GM23338 (cell line): ENCODE results near the gene CNTN1. TPM values are rescaled to one million over a fixed set of nuclear protein-coding genes. Genes with fewer than 3 reads are reported as not detected.

ENCODE experiments used
- ATAC-seq: fragments of 200-7000 bp; cut with Tn5 transposase; 3 replicates; pipeline ENCODE4 v1.9.1; 2020
- DNase-seq: peaks from one replicate; pipeline ENCODE4 v3.0.0-alpha.2; 2015; ENCODE audit warnings: low spot score
- H2AFZ ChIP-seq: fragments of 200-600 bp; sonication (generic); 2 replicates; pipeline ENCODE4 v1.8.0; 2016; ENCODE audit warnings: antibody characterized with exemption, mild to moderate bottlenecking, moderate library complexity
- H3F3A ChIP-seq: fragments of 200-600 bp; sonication (generic); replicated peaks from 2 replicates; pipeline ENCODE4 v1.8.0; 2017; ENCODE audit warnings: antibody characterized with exemption, mixed run types, low read depth
- H3K27ac ChIP-seq: fragments of 200-600 bp; sonication (generic); 2 replicates; pipeline ENCODE4 v1.6.1; 2016; ENCODE audit warnings: low read depth
- H3K27me3 ChIP-seq: fragments of 200-600 bp; sonication (generic); 2 replicates; pipeline ENCODE4 v1.8.0; 2016; ENCODE audit warnings: mild to moderate bottlenecking, mixed run types, moderate library complexity; ENCODE audit not compliant: insufficient read depth
- H3K36me3 ChIP-seq: fragments of 200-600 bp; sonication (generic); 2 replicates; pipeline ENCODE4 v1.8.0; 2016; ENCODE audit warnings: mild to moderate bottlenecking; ENCODE audit not compliant: insufficient read depth
- H3K4me1 ChIP-seq: fragments of 200-600 bp; sonication (generic); 2 replicates; pipeline ENCODE4 v1.8.0; 2016; ENCODE audit warnings: mild to moderate bottlenecking, moderate library complexity; ENCODE audit not compliant: insufficient read depth
- H3K4me2 ChIP-seq: fragments of 200-600 bp; sonication (generic); 2 replicates; pipeline ENCODE4 v1.7.1; 2017; ENCODE audit warnings: mixed run types
- H3K4me3 ChIP-seq: fragments of 200-600 bp; sonication (generic); 2 replicates; pipeline ENCODE4 v1.6.1; 2016; ENCODE audit warnings: mixed run types
- H3K79me2 ChIP-seq: fragments of 200-600 bp; sonication (generic); replicated peaks from 2 replicates; pipeline ENCODE4 v1.8.0; 2017; ENCODE audit warnings: mild to moderate bottlenecking; ENCODE audit not compliant: insufficient read depth
- H3K9me2 ChIP-seq: fragments of 200-600 bp; sonication (generic); 2 replicates; pipeline ENCODE4 v1.8.0; 2017; ENCODE audit not compliant: insufficient read depth
- H4K20me1 ChIP-seq: fragments of 200-600 bp; sonication (generic); replicated peaks from 2 replicates; pipeline ENCODE4 v1.8.0; 2017; ENCODE audit warnings: mild to moderate bottlenecking; ENCODE audit not compliant: insufficient read depth
- H3K27ac Mint-ChIP-seq: 2 replicates; pipeline ENCODE4 v1.8.0; 2020; ENCODE audit warnings: inconsistent platforms, mild to moderate bottlenecking, moderate library complexity, mixed read lengths
- H3K27me3 Mint-ChIP-seq: 3 replicates; pipeline ENCODE4 v1.8.0; 2022; ENCODE audit warnings: low read depth, mild to moderate bottlenecking, moderate library complexity, mixed read lengths, inconsistent platforms; ENCODE audit not compliant: insufficient read depth, poor library complexity
- H3K36me3 Mint-ChIP-seq: 3 replicates; pipeline ENCODE4 v1.8.0; 2021; ENCODE audit warnings: low read depth, mild to moderate bottlenecking, inconsistent platforms, moderate library complexity, mixed read lengths
- H3K4me1 Mint-ChIP-seq: 3 replicates; pipeline ENCODE4 v1.8.0; 2020; ENCODE audit warnings: mild to moderate bottlenecking, inconsistent platforms, mixed read lengths
- H3K4me3 Mint-ChIP-seq: 3 replicates; pipeline ENCODE4 v1.8.0; 2021; ENCODE audit warnings: moderate library complexity, mild to moderate bottlenecking, inconsistent platforms, mixed read lengths
- H3K9me3 Mint-ChIP-seq: 3 replicates; pipeline ENCODE4 v1.8.0; 2020; ENCODE audit warnings: moderate library complexity, mild to moderate bottlenecking, inconsistent platforms, mixed read lengths
- ETS1 ChIP-seq: IDR thresholded peaks from 2 replicates; pipeline ENCODE4 v1.6.1; 2016; ENCODE audit warnings: antibody characterized with exemption
- EZH2 ChIP-seq: fragments of 200-600 bp; sonication (generic); IDR thresholded peaks from one replicate; pipeline ENCODE4 v1.8.0; 2017; ENCODE audit warnings: antibody characterized with exemption, mild to moderate bottlenecking, low read depth; ENCODE audit not compliant: unreplicated experiment
- NANOG ChIP-seq: IDR thresholded peaks from 2 replicates; pipeline ENCODE4 v1.6.1; 2016; ENCODE audit warnings: antibody characterized with exemption, borderline replicate concordance
- STAT1 ChIP-seq: IDR thresholded peaks from one replicate; pipeline ENCODE4 v1.6.1; 2016; ENCODE audit warnings: antibody characterized with exemption; ENCODE audit not compliant: unreplicated experiment
- ZNF114 ChIP-seq: fragments of 250-450 bp; sonication (Bioruptor Pico); IDR thresholded peaks from 2 replicates; pipeline ENCODE4 v1.5.0; 2020; ENCODE audit warnings: mild to moderate bottlenecking, moderate library complexity
- ZNF331 ChIP-seq: fragments of 250-450 bp; sonication (Bioruptor Pico); IDR thresholded peaks from 2 replicates; pipeline ENCODE4 v1.5.0; 2020; ENCODE audit warnings: low read depth, mild to moderate bottlenecking, moderate library complexity
- ZNF462 ChIP-seq: fragments of 250-450 bp; sonication (Bioruptor Pico); IDR thresholded peaks from 2 replicates; pipeline ENCODE4 v1.5.0; 2020; ENCODE audit warnings: mild to moderate bottlenecking, moderate library complexity
- polyA plus RNA-seq: library from polyadenylated mRNA; unstranded; fragments of >200 nt; fragmentation: Nextera tagmentation; extraction: Ambion mirVana; gene quantifications from 2 replicates; pipeline ENCODE4 v1.2.1, GENCODE V29; 2016
- total RNA-seq: library from RNA; depleted of rRNA; stranded (reverse); fragments of >200 nt; shearing (Covaris generic); gene quantifications from 2 replicates; pipeline ENCODE4 v1.2.3, GENCODE V29; 2014

The CNTN1 gene
- total and polyA plus RNA-seq, 2 experiments from 2014 or later: 5.0 to 27.0 TPM

GRCh38 chr12:40784102-40784501 lies 91.9 kb downstream of the CNTN1 start:
- H3K36me3 ChIP-seq: no peaks in the 10 kb centered on the region
- no peaks in the 10 kb centered on the region; the same call in 1 of the 2 replicates for H3K9me2 ChIP-seq
- no peak overlapping the region for H3K4me3 ChIP-seq
- no peak for DNase-seq
- peaks cover 19% of the 10 kb centered on the region; the same call in 2 of the 3 replicates for H3K4me1 Mint-ChIP-seq
- peaks cover 2% of the 10 kb centered on the region; the same call in 2 of the 3 replicates for H3K9me3 Mint-ChIP-seq
- H3K27ac ChIP-seq: no peak overlapping the region
- H2AFZ ChIP-seq: no peak overlapping the region
- no peak overlapping the region for H3K4me2 ChIP-seq
- no peaks in the 10 kb centered on the region for H4K20me1 ChIP-seq
- no peaks in the 10 kb centered on the region for H3K27me3 Mint-ChIP-seq
- H3F3A ChIP-seq: no peaks in the 10 kb centered on the region
- ATAC-seq: no peak
- peaks cover 8% of the 10 kb centered on the region; the same call in 1 of the 3 replicates for H3K36me3 Mint-ChIP-seq
- peaks cover 9% of the 10 kb centered on the region for H3K4me1 ChIP-seq
- H3K27ac Mint-ChIP-seq: no peak overlapping the region
- no peak overlapping the region for H3K4me3 Mint-ChIP-seq
- no peaks in the 10 kb centered on the region for H3K27me3 ChIP-seq
- TF ChIP-seq EZH2 (no peak), NANOG (no peak), ZNF114 (CRISPR knock-in tag) (no peak), ETS1 (no peak)
- no peaks in the 10 kb centered on the region for H3K79me2 ChIP-seq

- DNase-seq (peak; percentile 56), ATAC-seq (peak; percentile 74)
- no peak overlapping the region for H3K4me3 ChIP-seq
- H2AFZ ChIP-seq: no peak overlapping the region
- H3K27me3 ChIP-seq: no peaks in the 10 kb centered on the region
- no peaks in the 10 kb centered on the region for H3K79me2 ChIP-seq
- peaks cover 2% of the 10 kb centered on the region for H3K27me3 Mint-ChIP-seq
- H3K36me3 ChIP-seq: no peaks in the 10 kb centered on the region
- peaks cover 2% of the 10 kb centered on the region; the same call in 2 of the 3 replicates for H3K9me3 Mint-ChIP-seq
- H3K4me1 ChIP-seq: peaks cover 26% of the 10 kb centered on the region
- peaks cover 35% of the 10 kb centered on the region for H3K4me1 Mint-ChIP-seq
- H3F3A ChIP-seq: no peaks in the 10 kb centered on the region
- H3K36me3 Mint-ChIP-seq: peaks cover 8% of the 10 kb centered on the region; the same call in 1 of the 3 replicates
- H4K20me1 ChIP-seq: no peaks in the 10 kb centered on the region
- no peak overlapping the region for H3K27ac ChIP-seq
- peak overlapping the region; percentile 1; the same call in 1 of the 2 replicates for H3K4me2 ChIP-seq
- no peak overlapping the region for H3K4me3 Mint-ChIP-seq
- no peaks in the 10 kb centered on the region; the same call in 1 of the 2 replicates for H3K9me2 ChIP-seq
- TF ChIP-seq ZNF331 (CRISPR knock-in tag): no peak
- H3K27ac Mint-ChIP-seq: no peak overlapping the region
Measured at GRCh38 chr12:40788276-40788675, 96.0 kb downstream of the CNTN1 start.

GRCh38 chr12:40792792-40793386 lies 100.7 kb downstream of the CNTN1 start:
- H3K27ac Mint-ChIP-seq: 0 out of 2 replicates have a peak overlapping the region, but pooled peaks have one; percentile 15
- peak; percentile 27 for DNase-seq
- peak overlapping the region; percentile 39 for H3K4me3 Mint-ChIP-seq
- no peaks in the 10 kb centered on the region for H3K79me2 ChIP-seq
- H3K36me3 ChIP-seq: no peaks in the 10 kb centered on the region
- H4K20me1 ChIP-seq: no peaks in the 10 kb centered on the region
- H3K4me2 ChIP-seq: peak overlapping the region; percentile 63
- no peaks in the 10 kb centered on the region for H3K9me2 ChIP-seq
- no peaks in the 10 kb centered on the region for H3K36me3 Mint-ChIP-seq
- TF ChIP-seq STAT1 (no peak), ZNF462 (CRISPR knock-in tag) (0 out of 2 replicates have a peak, but pooled peaks have one; percentile 7)
- no peaks in the 10 kb centered on the region for H3K9me3 Mint-ChIP-seq
- peak; percentile 80 for ATAC-seq
- H3K27me3 Mint-ChIP-seq: peaks cover 4% of the 10 kb centered on the region
- H3K27me3 ChIP-seq: no peaks in the 10 kb centered on the region
- peaks cover 46% of the 10 kb centered on the region for H3K4me1 Mint-ChIP-seq
- H3K4me1 ChIP-seq: peaks cover 37% of the 10 kb centered on the region
- H2AFZ ChIP-seq: no peak overlapping the region
- no peaks in the 10 kb centered on the region for H3F3A ChIP-seq
- no peak overlapping the region for H3K27ac ChIP-seq
- H3K4me3 ChIP-seq: peak overlapping the region; percentile 36
